Endodermal cell (in vitro differentiated cells): ENCODE results near the gene UBC. TPM values are rescaled to one million over a fixed set of nuclear protein-coding genes. Genes with fewer than 3 reads are reported as not detected.

ENCODE experiments used
- DNase-seq: peaks from one replicate; pipeline ENCODE4 v3.0.0-alpha.2; 2017
- H3K27ac ChIP-seq: 2 replicates; pipeline ENCODE4 v1.5.1; 2013; ENCODE audit warnings: mild to moderate bottlenecking, low read depth, low read length, moderate library complexity
- H3K27me3 ChIP-seq: 2 replicates; pipeline ENCODE4 v1.6.1; 2013; ENCODE audit warnings: mild to moderate bottlenecking, low read length, moderate library complexity; ENCODE audit not compliant: insufficient read depth, control insufficient read depth, poor library complexity, severe bottlenecking
- H3K36me3 ChIP-seq: 2 replicates; pipeline ENCODE4 v1.7.0; 2013; ENCODE audit warnings: mild to moderate bottlenecking, low read length, moderate library complexity; ENCODE audit not compliant: control insufficient read depth, insufficient read depth
- H3K4me1 ChIP-seq: one replicate; pipeline ENCODE4 v1.7.0; 2013; ENCODE audit warnings: low read length; ENCODE audit not compliant: control insufficient read depth, insufficient read depth
- H3K4me3 ChIP-seq: 2 replicates; pipeline ENCODE4 v1.5.1; 2013; ENCODE audit warnings: mild to moderate bottlenecking, low read length, moderate library complexity
- H3K9ac ChIP-seq: 2 replicates; pipeline ENCODE4 v1.6.1; 2013; ENCODE audit warnings: mild to moderate bottlenecking, low read length, moderate library complexity; ENCODE audit not compliant: poor library complexity, severe bottlenecking; ENCODE audit errors: extremely low read depth
- H3K9me3 ChIP-seq: 2 replicates; pipeline ENCODE4 v1.6.1; 2013; ENCODE audit warnings: mild to moderate bottlenecking, low read length, moderate library complexity; ENCODE audit not compliant: control insufficient read depth
- H3K27ac Mint-ChIP-seq: 2 replicates; pipeline ENCODE4 v1.8.0; 2020; ENCODE audit warnings: mixed read lengths
- H3K27me3 Mint-ChIP-seq: 2 replicates; pipeline ENCODE4 v1.8.0; 2021; ENCODE audit warnings: mild to moderate bottlenecking, mixed read lengths; ENCODE audit not compliant: insufficient read depth
- H3K36me3 Mint-ChIP-seq: 2 replicates; pipeline ENCODE4 v1.8.0; 2020; ENCODE audit warnings: low read depth, mixed read lengths
- H3K4me1 Mint-ChIP-seq: 2 replicates; pipeline ENCODE4 v1.8.0; 2020; ENCODE audit warnings: mixed read lengths
- H3K4me3 Mint-ChIP-seq: 2 replicates; pipeline ENCODE4 v1.8.0; 2020; ENCODE audit warnings: mild to moderate bottlenecking, moderate library complexity, mixed read lengths
- H3K9me3 Mint-ChIP-seq: 2 replicates; pipeline ENCODE4 v1.8.0; 2020; ENCODE audit warnings: mild to moderate bottlenecking, mixed read lengths
- CTCF ChIP-seq: fragments of 200-600 bp; sonication (generic); conservative IDR thresholded peaks from 2 replicates; pipeline ENCODE4 v1.5.0; 2021; ENCODE audit warnings: antibody characterized with exemption, mild to moderate bottlenecking
- WGBS, 2 experiments: methylation state at CpG; one replicate each; pipeline versions ENCODE4 v1.1.5 to v1.1.7; 2013; ENCODE audit warnings: missing lambda C conversion rate in 2 of 2, mixed read lengths in 1 of 2; ENCODE audit not compliant: insufficient coverage in 1 of 2, insufficient read length in 1 of 2; 5-methylcytosine and 5-hydroxymethylcytosine counted together
- total RNA-seq, 2 donors: library from RNA; stranded (reverse); fragmentation: NEBNext Ultra II Directional in 1 of 2; extraction: Animal tissue kit (Norgen Biotek cat#: 25700) in 1 of 2; gene quantifications; 2 replicates in 1 of 2; 3 replicates in 1 of 2; pipeline ENCODE4 v1.2.1, GENCODE V29; 2021

UBC gene
- total RNA-seq, 2 donors from 2014 or later: 580 to 625 TPM

- Histone ChIP-seq H3K27ac (peak overlapping the region; percentile 77), H3K27me3 (no peaks in the 10 kb centered on the region), H3K9ac (no peak overlapping the region), H3K36me3 (no peaks in the 10 kb centered on the region), H3K4me1 (no peaks in the 10 kb centered on the region), H3K4me3 (no peak overlapping the region), H3K9me3 (no peaks in the 10 kb centered on the region)
- DNase-seq: no peak
- H3K9me3 Mint-ChIP-seq: no peaks in the 10 kb centered on the region
- no peaks in the 10 kb centered on the region for H3K36me3 Mint-ChIP-seq
- WGBS, 2 experiments: 91 to 93% methylated on average over 10 to 11 of the region's 11 CpGs
- no peak overlapping the region for H3K27ac Mint-ChIP-seq
- no peaks in the 10 kb centered on the region for H3K27me3 Mint-ChIP-seq
- TF ChIP-seq CTCF: no peak
- H3K4me3 Mint-ChIP-seq: no peak overlapping the region
- peaks cover 7% of the 10 kb centered on the region for H3K4me1 Mint-ChIP-seq
Measured at GRCh38 chr12:124872068-124872719, 42.3 kb downstream of the UBC start.

GRCh38 chr12:124871297-124871696 is 43.2 kb downstream of the UBC start:
- Mint-ChIP-seq H3K4me1 (peaks cover 8% of the 10 kb centered on the region), H3K27me3 (no peaks in the 10 kb centered on the region), H3K9me3 (no peaks in the 10 kb centered on the region), H3K4me3 (no peak overlapping the region), H3K36me3 (no peaks in the 10 kb centered on the region), H3K27ac (no peak overlapping the region)
- WGBS, 2 experiments: 67 to 85% methylated on average over 2 to 4 of the region's 4 CpGs
- Histone ChIP-seq H3K27me3 (no peaks in the 10 kb centered on the region), H3K4me1 (no peaks in the 10 kb centered on the region), H3K27ac (no peak overlapping the region), H3K4me3 (no peak overlapping the region), H3K9me3 (no peaks in the 10 kb centered on the region), H3K36me3 (no peaks in the 10 kb centered on the region), H3K9ac (no peak overlapping the region)
- no peak for DNase-seq
- no peak for TF ChIP-seq CTCF

GRCh38 chr12:124870515-124870914 is 43.9 kb downstream of the UBC start:
- Histone ChIP-seq H3K27ac (no peak overlapping the region), H3K4me3 (no peak overlapping the region), H3K9ac (no peak overlapping the region), H3K27me3 (no peaks in the 10 kb centered on the region), H3K9me3 (no peaks in the 10 kb centered on the region), H3K4me1 (no peaks in the 10 kb centered on the region), H3K36me3 (no peaks in the 10 kb centered on the region)
- Mint-ChIP-seq H3K4me1 (peaks cover 10% of the 10 kb centered on the region), H3K4me3 (no peak overlapping the region), H3K27me3 (no peaks in the 10 kb centered on the region), H3K27ac (no peak overlapping the region), H3K36me3 (no peaks in the 10 kb centered on the region), H3K9me3 (no peaks in the 10 kb centered on the region)
- no peak for TF ChIP-seq CTCF
- DNase-seq: no peak
- WGBS, 2 experiments: 98 to 100% methylated on average over 2 to 4 of the region's 4 CpGs
